NT2/D1 (cell line): ENCODE measurements around the gene CLRN3.

Experiments used
- YY1 ChIP-seq: IDR thresholded peaks from 2 replicates; pipeline ENCODE4 v1.6.1; 2011; ENCODE audit not compliant: insufficient read length, insufficient read depth
- ZNF274 ChIP-seq: IDR thresholded peaks from 2 replicates; pipeline ENCODE4 v1.6.1; 2011; ENCODE audit warnings: mild to moderate bottlenecking, low read depth, low read length

GRCh38 chr10:127922206-127922605 is 29.5 kb upstream of the CLRN3 start:
- TF ChIP-seq ZNF274 (no peak), YY1 (no peak)
